HG03439 (cell line): ENCODE results near the gene SLC25A6.
"Not testable (repeated sequence)": the region's sequence is repeated elsewhere in the genome, so short reads cannot be mapped to it uniquely, and the experiment has no call there.

Experiments used
- ATAC-seq: cut with Tn5 transposase; IDR thresholded peaks from one replicate; pipeline ENCODE4 v1.9.1; 2021; ENCODE audit warnings: mild to moderate bottlenecking, moderate library complexity; ENCODE audit not compliant: unreplicated experiment

Gene SLC25A6

DNA sequence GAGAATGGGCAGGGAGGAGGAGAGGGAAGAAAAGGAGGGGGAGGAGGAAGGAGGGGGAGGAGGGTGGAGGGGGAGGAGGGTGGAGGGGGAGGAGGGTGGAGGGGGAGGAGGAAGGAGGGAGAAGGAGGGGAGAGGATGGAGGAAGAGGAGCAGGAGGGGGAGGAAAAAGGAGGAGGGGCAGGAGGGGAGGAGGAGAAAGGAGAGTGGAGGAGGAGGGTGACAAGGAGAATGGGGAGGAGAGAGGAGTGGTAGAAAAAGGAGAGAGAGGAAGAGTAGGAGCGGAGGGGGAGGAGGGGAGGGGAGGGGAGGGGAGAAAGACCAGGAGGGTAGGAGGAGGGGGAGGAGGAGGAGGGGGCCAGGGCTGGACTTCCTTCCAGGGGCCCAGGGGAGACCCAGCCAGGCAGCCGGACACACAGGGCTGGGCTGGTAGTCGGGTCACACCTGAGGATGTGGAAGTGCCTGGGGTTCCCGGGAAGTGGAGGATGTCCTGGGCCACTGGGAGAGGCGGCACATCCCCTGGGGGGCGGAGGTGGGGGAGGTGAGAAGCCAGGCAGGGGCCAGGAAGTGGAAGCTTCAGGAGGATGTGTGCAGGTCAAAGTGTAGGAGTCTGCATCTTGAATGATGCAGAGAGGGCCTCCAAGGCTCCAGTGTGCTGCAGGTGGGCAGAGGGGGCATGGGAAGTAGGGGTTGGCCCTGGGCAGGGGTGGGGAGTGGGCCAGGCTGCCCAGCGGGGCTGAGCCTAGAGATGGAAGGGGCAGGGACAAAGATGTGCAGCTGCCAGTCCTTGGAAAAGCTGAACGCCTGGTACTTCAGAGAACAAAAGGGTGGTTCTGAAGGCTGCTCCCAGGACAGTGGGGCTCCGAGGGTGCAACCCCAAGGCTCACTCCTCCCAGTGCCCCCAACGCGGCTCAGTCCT is 36.5 kb downstream of the SLC25A6 start:
- ATAC-seq, result no peak

DNA sequence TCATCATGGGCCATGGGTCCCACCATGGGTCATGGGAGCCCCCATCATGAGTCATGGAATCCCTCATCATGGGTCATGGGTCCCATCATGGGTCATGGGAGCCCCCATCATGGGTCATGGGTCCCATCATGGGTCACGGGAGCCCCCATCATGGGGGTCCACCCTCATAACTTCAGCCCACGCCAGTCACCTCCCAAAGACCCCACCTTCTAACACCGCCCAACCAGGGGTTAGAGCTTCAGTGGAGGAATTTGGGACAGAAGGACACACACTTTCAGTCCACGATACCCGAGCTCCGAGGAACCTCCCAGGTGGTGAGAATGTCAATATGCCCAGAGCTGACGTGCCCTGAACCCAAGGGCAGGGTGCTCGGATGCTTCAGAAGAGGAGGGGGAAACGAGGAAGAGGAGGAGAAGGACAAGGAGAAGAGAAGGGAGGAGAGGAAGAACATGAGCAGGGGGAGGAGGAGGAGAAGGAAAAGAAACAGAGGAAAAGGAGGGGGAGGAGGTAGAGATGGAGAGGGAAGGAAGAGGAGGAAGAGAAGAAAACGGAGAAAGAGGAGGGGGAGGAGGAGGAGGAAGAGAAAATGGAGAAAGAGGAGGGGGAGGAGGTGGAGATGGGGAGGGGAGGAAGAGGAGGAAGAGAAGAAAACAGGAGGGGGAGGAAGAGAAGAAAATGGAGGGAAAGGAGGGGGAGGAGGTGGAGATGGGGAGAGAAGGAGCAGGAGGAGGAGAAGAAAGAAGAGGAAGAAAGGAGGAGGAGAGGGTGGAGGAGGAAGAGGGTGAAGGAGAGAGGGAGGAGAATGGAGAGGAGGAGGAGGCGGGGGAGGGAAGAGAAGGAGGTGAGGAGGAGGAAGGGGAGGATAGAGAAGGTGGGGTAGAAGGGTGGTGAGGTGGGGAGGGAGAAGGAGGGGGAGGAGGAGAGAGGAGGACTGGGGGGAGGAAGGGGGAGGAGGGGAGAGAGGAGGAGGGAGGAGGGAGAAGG is 37.6 kb downstream of the SLC25A6 start:
- no peak for ATAC-seq

DNA sequence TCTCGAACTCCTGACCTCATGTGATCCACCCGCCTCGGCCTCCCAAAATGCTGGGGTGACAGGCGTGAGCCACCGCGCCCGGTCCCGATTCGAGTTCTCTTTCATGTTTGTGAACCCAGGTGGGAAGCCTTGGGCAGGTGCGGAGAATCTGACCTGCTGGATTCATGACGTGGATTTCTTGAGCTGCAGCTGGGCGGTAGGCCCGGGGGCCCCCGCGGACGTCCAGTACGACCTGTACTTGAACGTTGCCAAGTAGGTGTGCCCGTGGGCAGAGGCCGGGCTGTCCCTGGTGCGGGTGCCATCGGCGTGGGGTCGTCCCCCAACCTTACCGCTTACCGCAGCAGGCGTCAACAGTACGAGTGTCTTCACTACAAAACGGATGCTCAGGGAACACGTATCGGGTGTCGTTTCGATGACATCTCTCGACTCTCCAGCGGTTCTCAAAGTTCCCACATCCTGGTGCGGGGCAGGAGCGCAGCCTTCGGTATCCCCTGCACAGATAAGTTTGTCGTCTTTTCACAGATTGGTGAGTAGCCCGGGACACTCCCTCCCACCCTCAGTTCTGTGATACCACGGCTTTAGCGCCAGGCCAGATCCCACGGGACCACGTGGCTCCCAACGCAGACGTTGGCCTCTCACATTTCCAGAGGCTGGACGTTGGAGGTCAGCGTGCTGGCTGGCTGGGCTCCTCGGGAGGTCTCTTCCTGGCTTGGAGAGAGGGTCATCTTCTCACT is 39.8 kb downstream of the SLC25A6 start:
- no peak for ATAC-seq

DNA sequence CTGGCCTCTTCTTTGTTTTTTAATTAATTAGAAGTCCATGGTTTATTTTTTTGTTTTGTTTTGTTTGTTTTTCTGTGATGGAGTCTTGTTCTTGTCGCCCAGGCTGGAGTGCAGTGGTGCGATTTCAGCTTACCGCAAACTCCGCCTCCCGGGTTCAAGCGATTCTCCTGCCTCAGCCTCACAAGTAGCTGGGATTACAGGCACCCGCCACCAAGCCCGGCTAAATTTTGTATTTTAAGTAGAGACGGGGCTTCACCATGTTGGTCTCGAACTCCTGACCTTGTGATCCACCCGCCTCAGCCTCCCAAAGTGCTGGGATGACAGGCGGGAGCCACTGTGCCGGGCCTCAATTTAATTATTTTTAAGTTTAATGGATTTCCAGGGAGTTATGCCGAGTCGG is 42.3 kb downstream of the SLC25A6 start:
- ATAC-seq, result not testable (repeated sequence)

DNA sequence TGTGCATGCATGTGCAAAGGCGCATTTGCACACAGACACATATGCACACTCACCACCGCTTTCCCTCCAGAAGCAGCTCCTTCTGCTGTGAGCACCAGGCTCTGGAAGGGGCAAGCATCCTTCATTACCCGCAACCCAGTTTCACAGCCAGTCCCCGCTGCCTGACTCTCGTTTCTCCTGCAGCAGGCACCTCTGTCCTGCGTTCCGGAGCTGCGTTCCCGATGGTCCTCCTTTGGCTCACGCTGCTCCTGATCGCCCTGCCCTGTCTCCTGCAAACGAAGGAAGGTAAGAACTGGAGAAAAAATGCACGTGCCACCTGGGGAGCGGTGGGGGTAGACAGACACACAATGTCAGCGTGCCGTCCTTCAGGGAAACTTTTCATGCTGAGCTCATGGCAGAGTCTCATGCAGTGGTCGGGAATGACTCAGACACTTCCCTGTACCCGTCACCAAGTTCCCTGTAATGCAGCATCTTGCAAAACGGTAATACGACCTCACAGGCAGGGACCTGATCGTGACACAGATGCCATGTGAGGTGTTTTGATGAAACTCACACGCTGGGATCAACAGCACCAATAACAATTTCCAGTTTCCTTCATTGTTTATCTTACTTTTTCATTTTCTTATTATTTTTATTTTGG is 50.2 kb downstream of the SLC25A6 start:
- ATAC-seq, result no peak

DNA sequence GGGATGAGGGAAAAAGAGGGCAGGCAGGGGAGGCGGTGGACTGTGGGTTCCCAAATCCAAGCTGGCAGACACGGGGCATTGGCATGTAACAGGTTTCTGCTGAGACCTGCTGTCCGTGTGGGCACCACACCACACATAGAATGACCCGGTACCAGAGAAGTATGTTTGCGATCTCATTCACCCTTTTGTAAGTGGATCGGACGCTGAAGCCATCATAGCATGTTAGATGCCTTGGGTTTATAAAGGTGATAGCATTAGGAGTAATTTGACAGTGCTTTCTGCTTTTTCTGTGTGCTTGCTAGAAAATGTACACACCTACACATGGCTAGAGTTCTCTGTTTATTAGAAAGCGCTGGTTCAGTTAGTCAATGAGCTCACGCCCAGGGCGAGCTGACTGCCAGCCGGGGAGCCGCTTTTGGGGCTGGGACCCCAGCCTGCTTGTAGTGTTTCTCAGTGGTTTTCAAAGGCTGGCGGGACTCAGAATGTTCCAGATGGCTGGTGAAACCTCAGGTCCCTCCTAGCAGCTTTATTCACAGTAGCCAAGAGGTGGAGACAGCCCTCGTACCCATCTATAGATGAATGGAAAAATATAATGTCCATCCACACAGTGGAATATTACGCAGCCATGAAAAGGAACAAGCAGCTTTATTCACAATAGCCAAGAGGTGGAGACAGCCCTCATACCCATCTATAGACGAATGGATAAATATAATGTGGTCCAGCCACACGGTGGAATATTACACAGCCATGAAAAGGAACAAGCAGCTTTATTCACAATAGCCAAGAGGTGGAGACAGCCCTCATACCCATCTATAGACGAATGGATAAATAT is 54.7 kb downstream of the SLC25A6 start:
- ATAC-seq, result no peak

DNA sequence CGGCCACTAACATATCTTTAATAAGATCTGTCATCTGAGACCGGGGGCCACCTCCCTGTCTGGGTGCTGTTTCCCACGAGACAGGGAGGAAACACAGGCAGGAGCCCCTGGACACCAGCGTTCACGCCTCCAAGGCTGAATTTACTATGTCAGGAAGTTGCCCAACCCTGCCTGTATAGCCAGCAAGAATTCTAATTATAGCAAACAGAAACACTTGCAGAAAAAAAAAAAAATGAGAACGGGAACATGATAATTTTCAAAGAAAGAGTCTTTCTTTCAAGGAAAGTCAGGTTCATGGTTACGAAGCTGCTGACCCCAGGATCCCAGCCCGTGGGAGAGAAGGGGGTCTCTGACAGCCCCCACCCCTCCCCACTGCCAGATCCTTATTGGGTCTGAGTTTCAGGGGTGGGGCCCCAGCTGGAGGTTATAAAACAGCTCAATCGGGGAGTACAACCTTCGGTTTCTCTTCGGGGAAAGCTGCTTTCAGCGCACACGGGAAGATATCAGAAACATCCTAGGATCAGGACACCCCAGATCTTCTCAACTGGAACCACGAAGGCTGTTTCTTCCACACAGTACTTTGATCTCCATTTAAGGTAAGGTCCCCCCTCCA is 55.5 kb downstream of the SLC25A6 start, which contains the start of gene IL3RA:
TSS of gene IL3RA (plus strand) at position 455 of the 613 bp plus-strand sequence. CDS start 4,981 bp downstream, outside the sequence.
- ATAC-seq, result no peak
